HEK293 (cell line): ENCODE measurements around the gene C2CD2.

Experiments
- CTCF ChIA-PET: fragments of 350-600 bp; formaldehyde crosslinking; extraction: SDS; loops from one replicate; lab custom pipeline; 2021; ENCODE audit warnings: antibody characterized with exemption; lab: Yijun Ruan, JAX
- POLR2A ChIA-PET: fragments of 300-600 bp; formaldehyde crosslinking; extraction: SDS; loops from one replicate; lab custom pipeline; 2020; ENCODE audit warnings: antibody characterized with exemption, inconsistent platforms; lab: Yijun Ruan, JAX
- H3K27ac ChIP-seq: fragments of 200-500 bp; sonication (Bioruptor generic); 2 replicates; pipeline ENCODE4 v1.5.1; 2014; ENCODE audit warnings: low read depth, low read length, control low read depth, inconsistent platforms; ENCODE audit errors: extremely low read depth
- H3K36me3 ChIP-seq, 2 experiments: fragments of 200-500 bp in 1 of 2; sonication (Bioruptor generic) in 1 of 2; 1 replicate in 1 of 2; 2 replicates in 1 of 2; pipeline ENCODE4 v1.5.1; 2014 to 2017; ENCODE audit warnings: inconsistent platforms in 2 of 2, low read length in 2 of 2; ENCODE audit not compliant: control insufficient read depth in 2 of 2, insufficient read depth in 1 of 2
- H3K4me1 ChIP-seq: fragments of 200-500 bp; sonication (Bioruptor generic); 2 replicates; pipeline ENCODE4 v1.5.1; 2014; ENCODE audit warnings: mild to moderate bottlenecking, low read length, inconsistent platforms; ENCODE audit not compliant: control insufficient read depth, insufficient read depth
- H3K4me3 ChIP-seq: 2 replicates; pipeline ENCODE4 v1.5.1; 2011; ENCODE audit warnings: low read depth, mild to moderate bottlenecking, control low read depth, low read length, moderate library complexity
- H3K9me3 ChIP-seq: fragments of 200-500 bp; sonication (Bioruptor generic); 2 replicates; pipeline ENCODE4 v1.5.1; 2014; ENCODE audit warnings: low read depth, low read length, inconsistent platforms; ENCODE audit not compliant: control insufficient read depth, insufficient read depth
- EGR2 ChIP-seq: fragments of 450-650 bp; formaldehyde crosslinking; IDR thresholded peaks from 2 replicates; pipeline ENCODE4 v1.5.1; 2016; ENCODE audit warnings: low read depth, missing biosample characterization, missing genetic modification characterization
- GLI2 ChIP-seq: fragments of 450-650 bp; formaldehyde crosslinking; IDR thresholded peaks from 2 replicates; pipeline ENCODE4; 2017; ENCODE audit warnings: missing biosample characterization, missing genetic modification characterization, low read depth, borderline replicate concordance
- KLF9 ChIP-seq: fragments of 450-650 bp; formaldehyde crosslinking; IDR thresholded peaks from 2 replicates; pipeline ENCODE4 v1.5.1; 2016; ENCODE audit warnings: missing biosample characterization, missing genetic modification characterization, low read depth
- MYNN ChIP-seq: fragments of 450-650 bp; formaldehyde crosslinking; IDR thresholded peaks from 2 replicates; pipeline ENCODE4 v1.5.1; 2016; ENCODE audit warnings: missing biosample characterization, missing genetic modification characterization, borderline replicate concordance
- SP7 ChIP-seq: fragments of 450-650 bp; formaldehyde crosslinking; IDR thresholded peaks from 2 replicates; pipeline ENCODE4 v1.5.1; 2016; ENCODE audit warnings: missing biosample characterization, missing genetic modification characterization
- YY2 ChIP-seq: fragments of 450-650 bp; formaldehyde crosslinking; IDR thresholded peaks from 2 replicates; pipeline ENCODE4 v1.5.1; 2016; ENCODE audit warnings: missing biosample characterization, missing genetic modification characterization
- ZBTB21 ChIP-seq: fragments of 450-650 bp; formaldehyde crosslinking; IDR thresholded peaks from 2 replicates; pipeline ENCODE4 v1.5.1; 2017; ENCODE audit warnings: missing biosample characterization, missing genetic modification characterization
- ZIC2 ChIP-seq: fragments of 450-650 bp; formaldehyde crosslinking; IDR thresholded peaks from 2 replicates; pipeline ENCODE4 v1.5.1; 2016; ENCODE audit warnings: missing biosample characterization, missing genetic modification characterization
- ZNF362 ChIP-seq: fragments of 450-650 bp; formaldehyde crosslinking; IDR thresholded peaks from 2 replicates; pipeline ENCODE4 v1.5.1; 2016; ENCODE audit warnings: missing biosample characterization, missing genetic modification characterization
- ZNF514 ChIP-seq: fragments of 450-650 bp; formaldehyde crosslinking; IDR thresholded peaks from 2 replicates; pipeline ENCODE4 v1.5.1; 2016; ENCODE audit warnings: missing biosample characterization, missing genetic modification characterization
- ZNF521 ChIP-seq: fragments of 450-650 bp; formaldehyde crosslinking; IDR thresholded peaks from 2 replicates; pipeline ENCODE4 v1.5.1; 2017; ENCODE audit warnings: missing biosample characterization, mild to moderate bottlenecking, missing genetic modification characterization
- ZNF529 ChIP-seq: fragments of 450-650 bp; formaldehyde crosslinking; IDR thresholded peaks from 2 replicates; pipeline ENCODE4 v1.5.1; 2017; ENCODE audit warnings: missing genetic modification characterization, missing biosample characterization; ENCODE audit not compliant: insufficient replicate concordance
- ZNF585B ChIP-seq: fragments of 450-650 bp; formaldehyde crosslinking; IDR thresholded peaks from 2 replicates; pipeline ENCODE4 v1.5.1; 2016; ENCODE audit warnings: missing biosample characterization, missing genetic modification characterization
- ZNF791 ChIP-seq: fragments of 450-650 bp; formaldehyde crosslinking; IDR thresholded peaks from 2 replicates; pipeline ENCODE4 v1.5.1; 2016; ENCODE audit warnings: missing biosample characterization, missing genetic modification characterization
- ZXDB ChIP-seq: fragments of 450-650 bp; formaldehyde crosslinking; IDR thresholded peaks from 2 replicates; pipeline ENCODE4 v1.5.1; 2016; ENCODE audit warnings: missing biosample characterization, missing genetic modification characterization
- TF ChIP-seq, protein P1 (sequence below): IDR thresholded peaks from 2 replicates; pipeline ENCODE4 v1.6.1; 2011; ENCODE audit warnings: mild to moderate bottlenecking, low read depth, low read length, borderline replicate concordance
- TF ChIP-seq, protein P2 (sequence below): fragments of 450-650 bp; formaldehyde crosslinking; IDR thresholded peaks from 2 replicates; pipeline ENCODE4 v1.5.1; 2016; ENCODE audit warnings: missing biosample characterization, missing genetic modification characterization
- TF ChIP-seq, protein P3 (sequence below): fragments of 450-650 bp; formaldehyde crosslinking; IDR thresholded peaks from 2 replicates; pipeline ENCODE4 v1.5.1; 2016; ENCODE audit warnings: missing biosample characterization, missing genetic modification characterization
- TF ChIP-seq, protein P4 (sequence below): fragments of 450-650 bp; formaldehyde crosslinking; IDR thresholded peaks from 2 replicates; pipeline ENCODE4 v1.5.1; 2016; ENCODE audit warnings: missing biosample characterization, missing genetic modification characterization, borderline replicate concordance

Gene C2CD2

DNA sequence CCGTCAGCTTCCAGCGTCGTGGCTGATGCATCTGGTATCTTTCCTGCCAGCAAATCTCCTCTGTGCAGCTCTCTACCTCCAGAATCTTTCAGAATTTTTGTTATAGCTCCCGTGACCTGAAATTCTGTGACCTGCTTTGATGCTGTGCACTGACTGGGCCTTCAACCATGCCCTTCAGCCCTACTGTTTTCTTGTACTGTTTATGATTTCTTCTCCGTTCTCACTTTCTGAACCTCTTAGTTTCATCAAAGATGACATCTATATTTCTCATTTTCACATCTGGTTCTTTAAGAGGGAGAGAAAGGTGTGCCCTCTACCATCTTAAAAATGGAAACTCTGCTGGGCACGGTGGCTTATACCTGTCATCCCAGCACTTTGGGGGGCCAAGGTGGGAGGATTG, 80.4 kb downstream of the C2CD2 start (continued):
- TF ChIP-seq, protein P1, sequence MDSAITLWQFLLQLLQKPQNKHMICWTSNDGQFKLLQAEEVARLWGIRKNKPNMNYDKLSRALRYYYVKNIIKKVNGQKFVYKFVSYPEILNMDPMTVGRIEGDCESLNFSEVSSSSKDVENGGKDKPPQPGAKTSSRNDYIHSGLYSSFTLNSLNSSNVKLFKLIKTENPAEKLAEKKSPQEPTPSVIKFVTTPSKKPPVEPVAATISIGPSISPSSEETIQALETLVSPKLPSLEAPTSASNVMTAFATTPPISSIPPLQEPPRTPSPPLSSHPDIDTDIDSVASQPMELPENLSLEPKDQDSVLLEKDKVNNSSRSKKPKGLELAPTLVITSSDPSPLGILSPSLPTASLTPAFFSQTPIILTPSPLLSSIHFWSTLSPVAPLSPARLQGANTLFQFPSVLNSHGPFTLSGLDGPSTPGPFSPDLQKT = no peak
- TF ChIP-seq MYNN (tag by site-specific recombination) = no peak

DNA sequence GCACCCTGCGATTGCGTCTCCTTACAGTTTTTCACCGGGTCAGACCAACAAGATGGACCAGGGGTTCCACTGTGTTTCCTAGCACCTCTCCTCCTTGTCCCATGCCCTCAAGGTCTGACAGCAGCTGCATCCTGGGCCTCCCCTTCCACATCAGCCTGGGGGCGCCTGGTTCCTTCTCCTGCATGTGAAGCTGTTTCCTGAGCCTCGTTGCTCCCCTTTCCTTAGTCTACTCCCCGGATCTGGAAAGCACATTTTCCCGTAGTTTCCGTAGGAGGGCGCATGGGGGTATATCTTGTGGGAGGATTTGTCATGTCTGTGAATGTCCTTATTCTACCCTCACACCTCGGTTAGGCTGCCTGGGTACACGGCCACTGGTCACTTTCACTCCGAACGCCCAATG, 80.8 kb downstream of the C2CD2 start:
- POLR2A ChIA-PET = no interaction called here
- no peaks in the 10 kb centered on the region; a peak in 1 of 3 replicates for H3K36me3 ChIP-seq

GRCh38 chr21:41871293-41872030, 82.4 kb downstream of the C2CD2 start:
- Histone ChIP-seq H3K4me1 (no peaks in the 10 kb centered on the region), H3K9me3 (no peaks in the 10 kb centered on the region), H3K36me3 (no peaks in the 10 kb centered on the region; a peak in 1 of 3 replicates), H3K27ac (no peak overlapping the region), H3K4me3 (no peak overlapping the region)
- TF ChIP-seq, protein P2, sequence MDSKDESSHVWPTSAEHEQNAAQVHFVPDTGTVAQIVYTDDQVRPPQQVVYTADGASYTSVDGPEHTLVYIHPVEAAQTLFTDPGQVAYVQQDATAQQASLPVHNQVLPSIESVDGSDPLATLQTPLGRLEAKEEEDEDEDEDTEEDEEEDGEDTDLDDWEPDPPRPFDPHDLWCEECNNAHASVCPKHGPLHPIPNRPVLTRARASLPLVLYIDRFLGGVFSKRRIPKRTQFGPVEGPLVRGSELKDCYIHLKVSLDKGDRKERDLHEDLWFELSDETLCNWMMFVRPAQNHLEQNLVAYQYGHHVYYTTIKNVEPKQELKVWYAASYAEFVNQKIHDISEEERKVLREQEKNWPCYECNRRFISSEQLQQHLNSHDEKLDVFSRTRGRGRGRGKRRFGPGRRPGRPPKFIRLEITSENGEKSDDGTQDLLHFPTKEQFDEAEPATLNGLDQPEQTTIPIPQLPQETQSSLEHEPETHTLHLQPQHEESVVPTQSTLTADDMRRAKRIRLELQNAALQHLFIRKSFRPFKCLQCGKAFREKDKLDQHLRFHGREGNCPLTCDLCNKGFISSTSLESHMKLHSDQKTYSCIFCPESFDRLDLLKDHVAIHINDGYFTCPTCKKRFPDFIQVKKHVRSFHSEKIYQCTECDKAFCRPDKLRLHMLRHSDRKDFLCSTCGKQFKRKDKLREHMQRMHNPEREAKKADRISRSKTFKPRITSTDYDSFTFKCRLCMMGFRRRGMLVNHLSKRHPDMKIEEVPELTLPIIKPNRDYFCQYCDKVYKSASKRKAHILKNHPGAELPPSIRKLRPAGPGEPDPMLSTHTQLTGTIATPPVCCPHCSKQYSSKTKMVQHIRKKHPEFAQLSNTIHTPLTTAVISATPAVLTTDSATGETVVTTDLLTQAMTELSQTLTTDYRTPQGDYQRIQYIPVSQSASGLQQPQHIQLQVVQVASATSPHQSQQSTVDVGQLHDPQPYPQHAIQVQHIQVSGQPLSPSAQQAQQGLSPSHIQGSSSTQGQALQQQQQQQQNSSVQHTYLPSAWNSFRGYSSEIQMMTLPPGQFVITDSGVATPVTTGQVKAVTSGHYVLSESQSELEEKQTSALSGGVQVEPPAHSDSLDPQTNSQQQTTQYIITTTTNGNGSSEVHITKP (tag by site-specific recombination) = no peak
- TF ChIP-seq KLF9 (tag by site-specific recombination) (no peak), ZIC2 (tag by site-specific recombination) (peak; percentile 91)
- ChIA-PET CTCF (no interaction called here), POLR2A (no interaction called here)

More for the DNA sequence above, 80.8 kb downstream of the C2CD2 start:
- Histone ChIP-seq H3K9me3 (no peaks in the 10 kb centered on the region), H3K4me1 (no peaks in the 10 kb centered on the region), H3K27ac (no peak overlapping the region), H3K4me3 (no peak overlapping the region)
- TF ChIP-seq EGR2 (tag by site-specific recombination) (no peak), SP7 (tag by site-specific recombination) (no peak), ZNF791 (tag by site-specific recombination) (no peak), ZBTB21 (tag by site-specific recombination) (no peak), ZNF521 (tag by site-specific recombination) (no peak), ZNF585B (no peak), ZXDB (tag by site-specific recombination) (no peak), GLI2 (no peak)
- TF ChIP-seq, protein P3, sequence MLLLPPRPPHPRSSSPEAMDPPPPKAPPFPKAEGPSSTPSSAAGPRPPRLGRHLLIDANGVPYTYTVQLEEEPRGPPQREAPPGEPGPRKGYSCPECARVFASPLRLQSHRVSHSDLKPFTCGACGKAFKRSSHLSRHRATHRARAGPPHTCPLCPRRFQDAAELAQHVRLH (tag by site-specific recombination) = no peak
- CTCF ChIA-PET = interaction anchor here (0.6 to 0.7 kb wide), 2 partner anchors 56 to 599 kb away, joined by 3 read pairs; no protein-coding TSS in a partner anchor

- no peaks in the 10 kb centered on the region for H3K4me1 ChIP-seq
- H3K36me3 ChIP-seq = no peaks in the 10 kb centered on the region; a peak in 1 of 3 replicates
- H3K4me3 ChIP-seq = no peak overlapping the region
- CTCF ChIA-PET = interaction anchor here (0.7 kb wide), 1 partner anchor 289 kb away, joined by 4 read pairs; no protein-coding TSS in a partner anchor
- H3K9me3 ChIP-seq = no peaks in the 10 kb centered on the region
- H3K27ac ChIP-seq = no peak overlapping the region
- no peak for TF ChIP-seq ZNF585B
- TF ChIP-seq ZNF529 = no peak
- no peak for TF ChIP-seq ZBTB21 (tag by site-specific recombination)
- TF ChIP-seq, protein P4, sequence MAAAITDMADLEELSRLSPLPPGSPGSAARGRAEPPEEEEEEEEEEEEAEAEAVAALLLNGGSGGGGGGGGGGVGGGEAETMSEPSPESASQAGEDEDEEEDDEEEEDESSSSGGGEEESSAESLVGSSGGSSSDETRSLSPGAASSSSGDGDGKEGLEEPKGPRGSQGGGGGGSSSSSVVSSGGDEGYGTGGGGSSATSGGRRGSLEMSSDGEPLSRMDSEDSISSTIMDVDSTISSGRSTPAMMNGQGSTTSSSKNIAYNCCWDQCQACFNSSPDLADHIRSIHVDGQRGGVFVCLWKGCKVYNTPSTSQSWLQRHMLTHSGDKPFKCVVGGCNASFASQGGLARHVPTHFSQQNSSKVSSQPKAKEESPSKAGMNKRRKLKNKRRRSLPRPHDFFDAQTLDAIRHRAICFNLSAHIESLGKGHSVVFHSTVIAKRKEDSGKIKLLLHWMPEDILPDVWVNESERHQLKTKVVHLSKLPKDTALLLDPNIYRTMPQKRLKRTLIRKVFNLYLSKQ = no peak
- TF ChIP-seq ZNF362 (tag by site-specific recombination) = no peak
- no peak for TF ChIP-seq YY2 (tag by site-specific recombination)
- TF ChIP-seq KLF9 (tag by site-specific recombination) = no peak
- TF ChIP-seq ZNF514 (tag by site-specific recombination) = no peak
- TF ChIP-seq, all 188 proteins: peak for 0
- POLR2A ChIA-PET = interaction anchor here (0.7 kb wide), 1 partner anchor 41 kb away, joined by 3 read pairs; no protein-coding TSS in a partner anchor
These were observed 84.0 kb downstream of the C2CD2 start for GRCh38 chr21:41869771-41870170.
